ENCODE measurements around the gene TECPR2.

The TECPR2 gene

GRCh38 chr14:102418169-102418852 is 55.6 kb downstream of the TECPR2 start:
- no peak for TF ChIP-seq POLR2AphosphoS5 (IDR thresholded peaks at IDR 0.05; ENCODE audit: low read depth, low read length)
- TF ChIP-seq TAF1 (IDR thresholded peaks at IDR 0.05; ENCODE audit: borderline replicate concordance, insufficient read depth, low read length): no peak
- no peak for TF ChIP-seq SIN3A (IDR thresholded peaks at IDR 0.05; ENCODE audit: borderline replicate concordance, insufficient read depth, low read length)
- TF ChIP-seq FOXP2 (optimal IDR thresholded peaks at IDR 0.05; ENCODE audit: borderline replicate concordance, extremely low read depth, extremely low read length, insufficient read depth): no peak
- no peak for TF ChIP-seq REST (IDR thresholded peaks at IDR 0.05; ENCODE audit: insufficient read depth in 1 of 2, low read depth in 2 of 2, low read length in 2 of 2)

GRCh38 chr14:102418853-102419240 is 56.1 kb downstream of the TECPR2 start:
- no peak for TF ChIP-seq TAF1 (IDR thresholded peaks at IDR 0.05; ENCODE audit: borderline replicate concordance, insufficient read depth, low read length)
- no peak for TF ChIP-seq FOXP2 (optimal IDR thresholded peaks at IDR 0.05; ENCODE audit: borderline replicate concordance, extremely low read depth, extremely low read length, insufficient read depth)
- TF ChIP-seq POLR2AphosphoS5 (IDR thresholded peaks at IDR 0.05; ENCODE audit: low read depth, low read length): no peak
- no peak for TF ChIP-seq REST (IDR thresholded peaks at IDR 0.05; ENCODE audit: insufficient read depth in 1 of 2, low read depth in 2 of 2, low read length in 2 of 2)
- no peak for TF ChIP-seq SIN3A (IDR thresholded peaks at IDR 0.05; ENCODE audit: borderline replicate concordance, insufficient read depth, low read length)

- no peak for TF ChIP-seq POLR2AphosphoS5 (IDR thresholded peaks at IDR 0.05; ENCODE audit: low read depth, low read length)
- TF ChIP-seq REST (IDR thresholded peaks at IDR 0.05; ENCODE audit: insufficient read depth in 1 of 2, low read depth in 2 of 2, low read length in 2 of 2): no peak
- TF ChIP-seq TAF1 (IDR thresholded peaks at IDR 0.05; ENCODE audit: borderline replicate concordance, insufficient read depth, low read length): no peak
- TF ChIP-seq FOXP2 (optimal IDR thresholded peaks at IDR 0.05; ENCODE audit: borderline replicate concordance, extremely low read depth, extremely low read length, insufficient read depth): no peak
- TF ChIP-seq SIN3A (IDR thresholded peaks at IDR 0.05; ENCODE audit: borderline replicate concordance, insufficient read depth, low read length): no peak
Observed at GRCh38 chr14:102419276-102419675, 56.5 kb downstream of the TECPR2 start.

GRCh38 chr14:102419716-102420115 is 57.0 kb downstream of the TECPR2 start:
- no peak for TF ChIP-seq SIN3A (IDR thresholded peaks at IDR 0.05; ENCODE audit: borderline replicate concordance, insufficient read depth, low read length)
- no peak for TF ChIP-seq POLR2AphosphoS5 (IDR thresholded peaks at IDR 0.05; ENCODE audit: low read depth, low read length)
- no peak for TF ChIP-seq FOXP2 (optimal IDR thresholded peaks at IDR 0.05; ENCODE audit: borderline replicate concordance, extremely low read depth, extremely low read length, insufficient read depth)
- TF ChIP-seq REST (IDR thresholded peaks at IDR 0.05; ENCODE audit: insufficient read depth in 1 of 2, low read depth in 2 of 2, low read length in 2 of 2): no peak
- no peak for TF ChIP-seq TAF1 (IDR thresholded peaks at IDR 0.05; ENCODE audit: borderline replicate concordance, insufficient read depth, low read length)
